ENCODE results near the gene SCYL1.

SCYL1 gene

DNA sequence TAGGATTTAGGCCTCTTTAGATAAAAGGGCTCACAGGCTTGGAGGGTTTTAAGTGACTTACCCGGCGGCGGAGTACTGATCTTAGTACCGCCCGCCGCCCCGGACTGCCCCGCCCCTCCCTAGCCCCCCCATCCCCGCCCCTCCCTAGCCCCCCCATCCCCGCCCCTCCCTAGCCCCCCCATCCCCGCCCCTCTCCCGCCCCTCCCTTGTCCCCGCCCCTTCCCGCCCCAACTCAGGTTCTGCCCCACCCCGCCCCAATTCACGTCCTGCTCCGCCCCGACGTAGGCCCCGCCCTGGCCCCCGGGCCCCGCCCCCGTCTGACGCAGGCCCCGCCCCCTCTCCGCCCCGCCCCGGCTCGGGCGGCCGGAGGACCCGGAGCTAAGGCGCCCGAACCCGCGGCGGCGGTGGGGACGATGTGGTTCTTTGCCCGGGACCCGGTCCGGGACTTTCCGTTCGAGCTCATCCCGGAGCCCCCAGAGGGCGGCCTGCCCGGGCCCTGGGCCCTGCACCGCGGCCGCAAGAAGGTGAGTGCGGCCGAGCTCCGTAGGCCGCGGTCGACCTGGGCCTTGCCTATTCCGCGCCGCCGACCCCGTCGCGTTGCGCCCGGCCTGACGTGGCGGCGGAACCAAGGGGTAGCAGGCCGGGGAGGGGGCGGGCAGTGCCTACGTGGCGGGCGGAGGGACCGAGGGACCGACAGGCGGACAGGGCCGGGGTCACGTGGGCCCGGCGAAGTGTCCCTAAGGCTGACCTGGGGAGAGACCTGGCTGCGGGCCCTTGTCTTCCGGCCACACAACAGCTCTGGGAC is at the start of gene SCYL1:
Gene SCYL1 (plus strand): TSS at position 343 of the 805 bp plus-strand sequence. CDS start 71 bp downstream, at position 414.
- peak; percentile 80 for DNase-seq

DNA sequence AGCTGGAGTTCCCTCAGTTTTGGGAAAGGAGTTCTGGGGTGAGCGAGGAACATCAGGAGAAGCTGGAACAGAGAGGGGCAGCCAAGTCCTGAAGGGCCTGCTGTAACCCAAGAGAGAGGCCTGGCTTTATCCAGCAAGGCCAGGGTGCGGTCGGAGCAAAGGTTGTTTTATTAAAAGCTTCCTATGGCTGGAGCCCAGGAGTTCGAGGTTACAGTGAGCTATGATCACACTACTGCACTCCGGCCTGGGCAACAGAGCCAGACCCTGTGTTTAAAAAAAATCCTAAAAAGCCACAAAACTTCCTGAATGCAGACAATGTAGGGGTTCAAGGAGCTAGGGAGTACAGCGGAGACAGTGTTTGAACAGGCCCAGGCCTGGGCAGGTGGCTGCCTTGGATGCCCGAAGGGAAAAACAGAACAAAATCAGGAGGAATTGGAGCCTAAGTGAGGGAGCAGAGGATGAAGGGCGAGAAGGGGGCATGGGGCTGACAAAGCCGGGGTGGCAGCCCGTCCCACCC is 48.2 kb upstream of the SCYL1 start:
- no peak for DNase-seq

DNA sequence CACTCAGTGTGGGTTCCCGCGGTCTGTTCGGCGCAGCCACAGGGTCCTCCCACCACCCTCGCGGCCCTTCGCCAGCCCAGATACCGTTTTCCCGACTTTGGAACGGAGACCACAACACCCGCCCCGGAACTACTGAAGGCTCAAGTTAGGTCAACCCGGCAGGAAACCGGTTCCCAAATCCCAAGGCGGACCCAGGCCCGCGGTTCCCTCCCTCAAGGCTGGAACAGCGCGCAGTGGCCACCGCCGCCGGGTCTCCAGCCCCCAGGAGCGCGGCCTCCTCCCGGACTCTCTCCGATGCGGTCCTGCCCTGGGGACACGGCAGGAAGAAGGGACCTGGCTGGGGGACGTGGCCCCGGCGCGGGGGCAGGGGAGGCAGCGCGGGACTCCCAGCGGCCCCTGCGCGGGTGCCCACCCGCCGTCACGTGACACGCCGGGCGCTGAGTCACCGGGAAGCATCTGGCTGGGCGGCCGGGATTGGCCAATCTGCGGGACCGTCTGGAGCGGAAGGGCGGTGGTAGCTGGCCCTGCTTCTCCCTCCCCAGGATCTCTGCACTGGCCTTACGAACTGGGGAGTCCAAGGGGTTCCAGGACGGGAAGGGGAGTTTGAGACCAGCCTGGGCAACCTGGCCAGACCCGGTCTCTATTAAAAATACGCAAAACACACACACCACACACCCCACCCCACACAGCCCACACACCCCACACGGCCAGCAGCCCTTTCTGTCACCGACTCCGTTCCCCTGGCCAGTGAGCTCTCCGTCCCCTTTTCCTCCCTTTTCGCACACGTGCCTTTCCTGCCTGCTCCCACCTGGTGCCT is 47.5 kb upstream of the SCYL1 start:
- peak; percentile 92 for DNase-seq

DNA sequence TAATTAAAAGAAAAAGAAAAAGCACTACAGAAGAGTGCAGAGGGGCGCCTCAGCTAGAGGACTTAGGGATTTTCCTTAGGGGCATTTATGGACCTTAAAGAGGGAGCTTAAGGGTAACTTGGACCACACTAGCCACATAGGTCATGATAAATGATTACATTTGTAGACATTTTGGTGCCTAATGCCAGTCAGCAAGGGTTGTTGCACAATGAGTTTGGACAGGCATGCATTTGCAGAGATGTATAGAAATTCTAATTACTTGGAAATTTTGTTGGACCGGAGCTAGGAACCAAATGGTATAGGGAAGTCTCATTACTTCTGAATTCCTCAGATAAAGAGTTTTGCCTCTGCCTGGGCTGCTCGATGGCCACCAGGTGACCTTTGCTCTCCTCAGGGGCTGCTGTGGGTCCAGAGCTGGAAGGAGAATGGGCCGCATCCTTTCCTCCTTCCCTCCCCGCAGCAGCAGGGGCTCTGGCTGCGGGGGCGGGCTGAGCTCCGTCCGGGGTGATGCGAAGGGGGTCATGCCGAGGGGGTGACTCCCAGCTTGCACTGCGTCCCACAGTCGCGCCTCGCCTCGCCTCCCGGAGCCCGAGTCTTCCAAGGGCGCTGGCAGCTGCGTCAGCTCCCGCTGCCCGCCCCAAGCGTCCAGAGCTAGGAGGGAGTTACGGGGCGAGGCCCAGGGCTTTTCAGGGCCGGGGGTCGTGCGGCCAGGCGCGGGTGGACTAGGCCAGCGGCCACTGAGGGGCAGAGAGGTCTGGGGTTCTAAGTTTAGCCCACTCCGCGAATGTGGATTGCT is 46.3 kb upstream of the SCYL1 start:
- DNase-seq = no peak

DNA sequence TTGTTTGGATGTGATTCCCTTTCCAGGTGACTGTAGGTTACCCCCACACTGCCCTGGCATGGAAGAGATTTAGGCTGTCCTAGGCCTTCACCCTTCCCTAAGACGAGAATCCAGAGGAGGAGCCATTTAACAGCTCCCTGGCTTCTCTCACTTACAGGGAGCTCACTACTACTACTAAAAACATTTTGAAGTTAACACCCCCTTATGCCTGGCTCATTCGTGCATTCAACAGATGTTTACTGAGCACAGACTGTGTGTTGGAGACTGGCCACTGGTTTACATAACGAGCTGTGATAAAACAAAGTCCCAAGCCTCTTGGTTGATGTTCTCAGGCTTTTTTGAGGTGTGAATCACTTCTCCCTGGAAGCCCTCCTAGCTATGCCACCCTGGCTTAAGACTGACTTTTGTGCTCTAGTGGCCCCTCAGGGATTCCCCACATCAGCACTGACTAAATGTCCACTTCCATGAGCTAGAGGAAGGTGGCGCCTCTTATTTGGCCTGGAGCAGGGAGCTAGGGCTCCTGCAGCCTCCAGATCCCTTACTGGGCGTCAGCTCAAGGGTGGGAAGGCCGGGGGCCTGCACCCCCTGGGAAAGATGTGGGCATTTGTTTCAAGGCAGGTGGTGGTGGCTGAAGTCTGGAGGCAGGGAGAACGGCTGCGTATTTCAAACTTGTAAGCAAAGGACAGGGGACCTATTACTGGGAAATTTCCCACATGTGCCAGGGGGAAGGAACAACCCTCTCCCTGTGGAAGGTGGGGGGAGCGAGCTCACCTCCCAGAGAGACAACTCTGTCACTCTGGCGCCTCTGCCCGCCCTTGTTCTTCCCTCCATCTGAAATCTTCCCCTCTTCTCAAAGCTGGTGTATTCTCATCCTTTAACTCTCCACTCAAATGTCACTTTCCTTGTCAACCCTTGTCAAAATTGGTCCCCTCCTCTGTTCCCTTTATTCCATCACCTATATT is 45.4 kb upstream of the SCYL1 start:
- no peak for DNase-seq

DNA sequence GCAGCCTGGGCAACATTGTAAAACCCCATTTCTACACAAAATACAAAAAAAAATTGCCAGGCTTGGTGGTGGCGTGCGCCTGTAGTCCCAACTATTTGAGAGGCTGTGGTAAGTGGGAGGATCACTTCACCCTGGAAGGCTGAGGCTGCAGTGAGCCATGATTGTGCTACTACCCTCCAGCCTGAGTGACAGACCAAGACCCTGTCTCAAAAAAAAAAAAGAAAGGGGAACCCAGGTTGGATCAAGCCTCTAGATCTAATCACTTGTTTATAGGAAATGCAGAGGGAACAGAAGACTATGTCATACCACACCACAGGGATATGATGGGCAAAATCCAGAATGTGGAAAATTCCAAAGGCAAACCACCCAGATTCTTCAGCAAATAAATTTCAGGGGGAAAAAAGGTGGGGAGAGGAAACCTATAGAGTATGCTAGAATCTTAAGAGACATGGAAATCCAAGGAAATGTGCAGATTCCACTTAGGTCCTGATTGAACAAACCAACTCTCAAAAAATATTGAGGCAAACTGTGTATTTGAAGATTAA is 42.5 kb upstream of the SCYL1 start:
- no peak for DNase-seq

DNA sequence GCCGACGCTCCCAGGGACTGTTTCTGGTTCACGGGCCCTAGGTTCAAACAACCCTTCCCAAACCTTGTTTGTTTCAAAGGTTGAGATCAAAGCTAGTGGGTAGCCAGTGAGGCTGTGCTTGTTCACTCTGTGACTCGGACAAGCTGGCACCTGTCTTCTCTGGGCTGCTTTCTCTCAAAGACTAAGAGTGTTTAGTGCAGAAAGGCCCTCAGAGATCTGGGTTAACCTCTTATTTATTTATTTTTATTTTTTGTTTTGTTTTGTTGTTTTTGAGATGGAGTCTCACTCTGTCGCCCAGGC is 39.0 kb upstream of the SCYL1 start:
- DNase-seq = no peak

DNA sequence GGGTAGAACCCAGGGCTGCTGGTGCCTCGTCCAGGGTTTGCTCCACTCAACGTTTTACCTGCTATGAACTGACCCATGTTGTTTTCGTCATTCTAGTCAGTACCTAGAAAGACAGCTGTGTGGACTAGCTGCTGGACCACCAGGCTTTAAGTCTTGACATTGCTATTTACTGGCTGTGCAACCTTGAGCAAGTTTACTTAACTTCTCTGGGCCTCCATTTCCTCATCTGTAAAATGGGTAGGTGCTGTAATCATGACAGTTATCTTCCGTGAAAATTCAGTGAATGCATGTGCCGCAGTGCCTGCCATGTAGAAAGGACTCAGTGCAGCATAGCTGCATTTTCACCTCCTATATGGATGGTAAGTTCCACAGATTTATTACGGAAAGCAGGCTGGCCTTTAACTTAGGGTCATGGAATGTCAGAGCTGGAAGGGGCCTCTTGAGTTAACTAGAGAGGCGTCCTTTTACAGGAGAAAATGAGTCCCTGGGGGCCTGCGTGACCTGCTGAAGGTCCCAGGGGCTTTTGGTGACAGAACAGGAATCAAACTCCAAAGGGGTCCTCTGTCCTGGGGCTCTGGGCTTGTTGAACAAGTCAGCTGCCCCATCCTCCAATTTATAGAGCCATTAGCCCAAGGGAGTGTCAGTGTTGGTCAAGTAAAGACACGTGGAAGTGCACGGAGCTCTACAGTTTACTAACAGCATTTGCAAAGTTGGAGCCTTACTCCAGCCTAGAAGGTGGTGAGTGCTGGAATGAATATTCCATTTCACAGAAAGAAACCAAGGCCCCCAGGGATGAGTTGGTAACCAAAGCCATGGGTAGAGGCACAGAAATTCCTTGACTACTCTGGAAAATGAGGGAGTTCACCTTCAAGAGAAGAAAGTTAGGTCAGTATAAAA is 38.1 kb upstream of the SCYL1 start:
- DNase-seq = no peak

DNA sequence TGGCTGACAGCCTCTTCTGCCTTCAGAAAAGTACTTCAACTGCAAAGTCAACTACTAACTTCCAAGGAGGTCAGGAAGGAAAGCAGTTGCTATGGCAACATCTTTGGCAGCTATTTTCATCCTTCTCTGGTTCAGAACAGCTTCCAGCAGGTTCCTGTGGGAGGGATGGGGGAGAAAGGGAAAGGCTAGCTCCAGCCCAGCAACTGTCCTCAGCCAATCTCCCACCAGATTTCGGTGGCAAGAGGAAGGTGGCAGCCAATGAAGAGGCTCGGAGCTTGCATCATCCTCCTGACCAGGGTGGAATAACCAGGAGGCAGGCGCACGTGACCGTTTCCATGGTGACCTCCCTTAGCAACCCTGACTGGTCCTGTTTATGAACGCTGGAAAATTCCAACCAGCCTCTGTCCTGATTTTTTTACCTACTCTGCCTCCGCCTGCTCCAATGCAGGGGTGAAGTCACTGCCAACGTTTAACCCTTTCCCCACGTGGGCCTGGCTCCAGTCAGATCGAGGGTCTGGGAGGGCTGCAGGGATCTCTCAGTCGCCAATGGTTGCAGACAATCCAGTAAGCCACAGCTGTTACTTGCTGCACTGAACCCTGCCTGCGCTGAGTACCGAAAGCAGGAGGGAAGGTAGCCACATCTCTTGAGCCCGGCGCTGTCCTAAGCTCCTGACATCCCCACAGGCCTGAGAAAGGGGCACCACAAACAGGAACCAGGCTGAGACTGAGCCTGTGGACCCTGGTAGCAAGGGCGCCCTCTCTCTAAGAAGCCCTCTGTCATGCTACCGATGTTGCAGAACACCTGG is 37.2 kb upstream of the SCYL1 start:
- DNase-seq = peak; percentile 89

DNA sequence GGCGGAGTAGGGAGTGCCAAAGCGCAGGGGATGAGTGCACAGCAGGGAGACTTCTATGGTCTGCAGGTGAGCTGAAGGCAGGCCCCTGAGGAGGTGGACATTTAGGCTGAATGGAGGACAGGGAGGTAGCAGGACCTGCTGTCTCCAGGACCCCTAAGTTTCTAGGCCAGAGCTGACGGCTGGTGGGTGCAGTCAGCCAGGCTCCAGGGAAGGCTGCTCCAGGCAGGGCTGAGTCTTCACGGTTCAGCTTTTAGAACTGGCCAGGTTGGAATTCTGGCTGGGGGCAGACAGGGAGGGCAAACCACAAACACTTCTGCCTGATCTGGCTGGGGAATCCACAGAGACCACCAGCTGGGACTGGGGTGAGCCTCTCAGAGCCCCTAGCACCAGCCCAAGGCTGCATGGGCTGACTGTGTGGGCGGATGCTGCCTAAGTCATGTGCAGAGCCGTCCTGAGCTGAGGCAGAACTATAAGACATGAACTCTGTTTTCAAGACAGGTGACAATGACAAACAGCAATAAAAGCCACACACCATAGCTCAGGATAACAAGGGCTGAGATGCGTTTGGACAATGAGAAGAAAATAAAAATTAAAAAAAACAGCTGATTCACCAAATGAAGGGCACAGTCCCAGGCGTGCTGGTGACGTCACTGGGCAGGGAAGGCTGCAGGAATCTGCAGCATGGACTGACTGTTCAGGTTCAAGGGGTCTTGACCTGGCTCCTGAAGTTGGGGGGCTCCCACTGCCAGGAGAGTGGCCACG is 36.4 kb upstream of the SCYL1 start:
- DNase-seq = no peak

DNA sequence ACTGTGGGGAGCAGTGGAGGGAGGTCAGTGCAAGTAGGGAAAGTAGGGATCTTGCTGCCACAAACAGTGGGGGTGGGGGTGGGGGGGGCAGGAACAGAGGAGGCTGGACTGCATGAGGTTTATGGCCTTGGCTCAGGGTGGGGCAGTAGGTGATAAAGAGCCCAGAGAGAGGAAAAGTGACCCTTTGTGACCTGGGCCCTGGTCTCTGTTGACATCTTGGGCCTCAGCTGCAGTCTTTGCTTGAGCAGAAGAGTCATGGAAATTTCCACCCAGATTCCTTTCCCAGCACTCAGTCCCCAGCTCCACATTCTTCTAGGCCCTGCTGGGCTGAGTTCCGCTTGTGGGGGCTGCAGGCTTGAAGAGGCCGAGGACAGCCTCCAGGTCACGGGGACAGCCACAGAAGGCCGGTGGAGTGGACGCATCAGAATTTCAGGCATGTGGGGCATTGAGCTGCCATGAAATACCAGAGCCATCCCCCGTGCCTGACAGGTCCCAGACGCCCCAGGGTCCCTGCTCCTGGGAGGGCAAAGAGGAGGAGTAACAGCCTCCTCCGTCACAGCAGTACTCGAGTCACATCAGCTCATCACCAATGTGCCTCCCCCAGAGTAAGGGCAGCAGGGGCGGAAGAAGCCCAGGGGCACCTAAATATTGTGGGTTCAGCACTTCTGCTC is 35.7 kb upstream of the SCYL1 start:
- no peak for DNase-seq

DNA sequence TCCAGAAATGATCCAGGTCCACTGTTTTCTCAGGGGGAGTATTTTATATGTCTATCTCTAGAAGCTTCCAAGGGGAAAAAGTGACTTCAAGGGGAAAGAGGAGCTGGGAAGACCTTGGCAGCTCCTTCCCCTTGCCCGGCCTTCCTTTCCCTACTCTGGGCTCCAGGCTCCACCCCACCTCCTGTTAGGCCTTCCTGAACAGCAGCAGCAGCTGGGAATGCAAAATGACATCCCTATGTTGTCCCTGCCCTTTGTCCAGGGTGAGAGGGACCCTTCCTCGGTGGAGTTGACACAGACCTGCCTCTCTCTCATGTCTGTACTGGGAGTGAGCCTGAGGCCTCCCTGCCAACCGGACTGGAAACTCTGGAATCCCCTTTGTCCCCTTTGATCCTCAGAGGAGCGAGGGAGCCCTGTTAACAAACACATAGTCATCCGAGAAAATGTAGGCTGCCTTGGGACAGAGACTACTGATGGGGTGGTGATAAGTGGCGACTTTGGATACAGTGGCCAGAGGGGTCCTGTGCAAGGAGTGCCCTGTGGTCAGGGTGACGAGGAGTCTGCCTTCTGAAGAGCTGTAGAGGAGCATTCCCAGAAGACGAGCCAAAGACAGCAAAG is 35.1 kb upstream of the SCYL1 start:
- no peak for DNase-seq

DNA sequence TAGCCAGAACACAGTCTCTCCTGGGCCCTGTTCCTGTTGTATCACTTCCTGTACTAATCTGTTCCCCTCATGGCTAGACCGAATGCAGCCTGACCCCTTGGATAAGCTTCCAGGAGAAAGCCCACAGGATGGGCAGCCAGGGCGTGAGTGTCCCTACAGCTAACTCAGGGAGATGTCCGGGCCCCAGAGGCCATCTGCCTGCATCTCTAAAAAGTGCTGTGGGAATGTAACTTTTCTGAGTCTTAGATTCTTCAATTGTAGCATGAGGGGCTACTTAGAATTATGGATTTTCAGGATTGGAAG is 33.8 kb upstream of the SCYL1 start:
- DNase-seq = no peak

DNA sequence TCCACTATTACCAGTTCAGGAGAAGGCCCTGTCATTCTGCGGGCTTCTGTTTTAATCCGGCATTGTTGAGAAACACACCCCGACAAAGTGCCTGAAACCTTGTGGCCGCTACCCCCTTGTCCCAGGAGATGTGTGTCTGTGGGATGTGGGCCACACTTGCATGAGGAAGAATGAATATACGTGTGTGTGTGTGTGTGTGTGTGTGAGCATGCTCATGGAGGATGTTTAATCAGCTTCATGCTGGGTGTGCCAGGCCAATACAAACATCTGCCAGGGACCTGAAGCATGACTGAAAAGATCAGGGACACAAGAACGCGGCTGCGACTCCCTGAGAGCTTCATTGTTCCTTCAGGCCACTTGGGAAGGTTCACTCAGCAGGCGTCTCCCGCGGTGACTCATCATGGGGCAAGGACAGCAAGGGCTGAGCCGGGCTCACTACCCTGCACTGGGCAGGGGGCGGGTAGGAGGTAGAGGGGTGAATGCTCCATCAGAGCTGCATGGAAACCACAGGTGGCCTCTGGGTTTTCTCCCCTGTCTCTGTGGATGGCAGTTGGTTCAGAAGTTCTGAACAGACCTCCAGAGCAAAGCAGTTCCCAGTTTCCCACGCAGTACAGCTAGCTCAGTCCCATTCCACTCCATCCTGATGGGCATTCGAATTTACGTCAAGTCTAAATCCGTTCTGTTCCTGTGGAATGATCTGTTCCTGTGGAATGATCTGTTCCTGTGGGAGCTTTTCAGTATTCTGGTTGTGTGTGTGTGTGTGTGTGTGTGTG is 33.1 kb upstream of the SCYL1 start:
- peak; percentile 66 for DNase-seq

DNA sequence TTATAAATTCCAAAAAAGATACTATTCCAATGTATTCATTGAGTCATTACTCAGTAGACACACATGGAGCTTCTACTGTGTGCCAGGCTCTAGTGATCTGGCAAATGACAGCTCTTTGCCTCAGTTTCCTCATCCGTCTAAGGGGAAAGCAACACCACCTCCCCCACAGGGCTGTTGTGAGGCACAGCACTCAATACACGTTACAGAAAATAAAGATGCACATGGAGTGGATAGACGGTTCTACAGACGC is 32.6 kb upstream of the SCYL1 start:
- no peak for DNase-seq

DNA sequence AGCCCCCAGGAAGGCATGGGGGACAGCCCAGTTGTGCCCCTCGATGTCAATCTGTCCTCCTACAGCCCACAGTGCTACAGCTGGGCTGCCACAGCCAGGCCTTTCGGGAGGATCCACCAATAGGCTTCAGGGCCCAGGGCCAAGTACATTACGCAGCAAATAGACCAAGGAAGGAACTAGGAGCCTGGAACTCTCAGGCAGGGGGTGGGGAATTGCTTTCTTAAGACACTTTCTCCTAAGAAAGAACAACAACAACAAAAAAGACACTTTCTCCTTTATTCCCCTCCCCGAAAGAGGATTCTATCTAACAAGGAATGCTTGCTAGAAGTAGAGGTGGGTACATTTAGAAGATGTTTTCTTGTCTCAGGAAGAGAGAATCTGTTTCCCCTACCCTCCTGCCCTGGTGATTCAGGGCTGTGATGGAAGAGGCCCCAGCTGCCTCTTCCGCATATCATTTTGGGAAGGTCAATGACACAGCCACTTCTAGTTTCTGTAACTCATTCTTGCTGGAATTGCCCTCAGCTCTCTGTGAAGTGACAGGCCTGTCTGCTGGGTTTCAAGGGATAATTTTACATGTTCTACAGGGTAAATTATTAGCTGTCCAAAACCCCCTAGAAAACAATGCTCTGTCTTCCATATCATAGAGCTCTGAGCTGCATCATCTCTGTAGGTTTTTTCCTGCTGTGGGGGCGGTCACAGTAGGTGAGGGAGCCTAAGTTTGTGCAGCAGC is 32.1 kb upstream of the SCYL1 start:
- DNase-seq = peak; percentile 62

Data from CD4-positive, alpha-beta T cell treated with Interleukin-15 for 1 hour (primary cell).